GM18511 (cell line): Measurements from ENCODE around the gene CCDC102A.
"Not testable (repeated sequence)": the region's sequence is repeated elsewhere in the genome, so short reads cannot be mapped to it uniquely, and the experiment has no call there.

Experiments used
- ATAC-seq: cut with Tn5 transposase; IDR thresholded peaks from one replicate; pipeline ENCODE4 v1.9.1; 2021; ENCODE audit warnings: mild to moderate bottlenecking, moderate library complexity; ENCODE audit not compliant: unreplicated experiment

Gene CCDC102A

DNA sequence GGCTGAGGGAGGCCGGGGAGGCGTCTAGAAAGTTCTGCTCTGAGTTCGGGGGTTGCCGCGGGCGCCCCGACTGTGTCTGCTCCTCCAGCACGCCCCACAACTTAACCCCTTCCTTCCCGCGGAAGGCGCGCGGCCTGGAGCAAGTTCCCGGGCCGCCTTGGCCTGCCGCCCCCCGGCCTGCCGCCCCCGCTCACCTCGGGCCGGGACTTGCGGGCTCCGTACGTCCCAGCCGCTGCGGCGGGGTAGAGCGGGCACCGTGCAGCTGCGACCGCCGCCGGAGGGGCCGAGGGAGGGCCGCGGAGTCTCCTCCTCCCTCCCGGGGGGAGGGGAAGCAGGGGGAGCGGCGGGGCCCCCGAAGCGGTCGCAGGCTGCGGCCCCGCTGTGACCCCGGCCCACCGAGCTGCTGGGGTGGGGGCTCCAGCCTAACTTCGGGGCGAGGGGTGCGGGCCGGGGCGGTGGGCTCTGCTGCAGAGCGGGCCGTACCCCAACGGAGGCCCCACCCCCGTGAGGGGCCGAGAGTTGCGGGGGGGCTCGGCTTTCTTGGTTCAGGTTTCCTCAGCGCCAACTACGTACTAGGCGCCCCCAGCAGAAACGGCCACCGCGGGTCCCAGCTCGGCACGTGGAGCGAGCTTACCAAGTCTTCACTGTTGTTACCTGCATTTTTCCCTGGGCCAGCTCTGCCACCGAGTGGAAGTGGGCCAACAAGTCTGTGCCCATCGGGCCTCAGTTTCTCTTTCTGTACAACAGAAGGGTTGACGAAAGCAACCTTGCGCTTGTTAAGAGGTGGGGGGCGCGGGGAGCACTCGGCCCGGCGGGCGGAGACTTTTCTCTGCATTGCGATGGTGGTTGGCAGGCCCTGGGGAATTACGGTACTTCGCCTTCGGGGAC lies at the start of gene CCDC102A:
Gene CCDC102A, minus strand, starts transcription at position 266 of the 888 bp plus-strand sequence. CDS start 7,394 bp downstream, outside the sequence.
- peak; percentile 28 for ATAC-seq

DNA sequence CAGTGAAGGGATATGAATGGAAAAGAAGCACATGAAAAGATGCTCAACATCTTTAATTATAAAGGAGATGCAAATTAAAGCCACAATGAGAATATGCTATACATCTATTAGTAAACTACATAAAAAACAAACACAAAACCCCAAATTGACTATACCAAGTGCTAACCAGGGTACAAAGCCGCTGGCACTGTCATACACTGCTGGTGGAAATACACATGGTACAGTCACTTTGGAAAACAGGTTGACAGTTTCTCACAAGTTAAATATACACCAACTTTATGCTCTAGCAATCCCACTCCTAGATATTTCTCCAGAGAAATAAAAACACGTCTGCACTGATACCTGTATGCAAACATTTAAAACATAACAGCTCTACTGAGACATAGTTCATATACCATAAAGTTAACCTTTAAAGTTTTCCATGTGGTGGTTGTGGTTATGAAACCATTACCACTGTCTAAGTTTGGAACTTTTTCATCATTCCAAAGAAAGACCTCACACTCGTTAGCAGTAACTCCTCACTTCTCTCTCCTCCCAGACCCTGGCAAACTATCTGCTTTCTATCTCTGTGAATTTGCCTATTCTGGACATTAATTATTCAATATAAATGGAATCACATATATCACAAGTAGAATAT lies 48.8 kb upstream of the CCDC102A start:
- ATAC-seq: no peak

- no peak for ATAC-seq
These were observed 42.9 kb upstream of the CCDC102A start for GRCh38 chr16:57579361-57579665.

- no peak for ATAC-seq
These were observed 42.4 kb upstream of the CCDC102A start for GRCh38 chr16:57578521-57579360.

DNA sequence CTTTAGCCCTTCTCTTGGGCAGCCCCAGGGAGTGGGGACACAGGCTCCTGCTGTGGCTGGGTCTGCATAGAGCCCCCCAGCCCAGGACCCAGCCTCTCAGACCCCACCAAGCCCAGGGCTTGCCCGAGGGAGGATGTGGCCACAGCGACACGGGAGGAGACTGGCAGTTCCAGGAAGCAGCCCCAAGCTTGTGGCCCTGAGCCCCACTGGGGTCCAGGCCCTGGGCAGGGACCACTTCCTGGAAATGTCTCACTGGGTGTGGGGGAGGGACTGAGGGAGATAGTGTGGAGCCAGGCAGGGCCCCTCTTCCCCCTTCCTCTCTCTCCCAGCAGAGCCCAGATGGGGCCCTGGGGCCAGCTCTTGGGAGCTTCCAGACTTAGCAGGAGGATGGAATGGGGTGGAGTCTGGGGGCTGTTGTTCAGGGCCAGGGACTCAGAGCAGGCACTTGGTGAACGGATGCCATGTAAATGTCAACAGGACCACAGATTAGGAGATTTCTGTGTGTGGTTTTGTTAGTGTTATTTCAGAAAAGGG lies 41.4 kb upstream of the CCDC102A start:
- no peak for ATAC-seq

GRCh38 chr16:57577214-57577613 lies 40.8 kb upstream of the CCDC102A start:
- ATAC-seq: no peak

DNA sequence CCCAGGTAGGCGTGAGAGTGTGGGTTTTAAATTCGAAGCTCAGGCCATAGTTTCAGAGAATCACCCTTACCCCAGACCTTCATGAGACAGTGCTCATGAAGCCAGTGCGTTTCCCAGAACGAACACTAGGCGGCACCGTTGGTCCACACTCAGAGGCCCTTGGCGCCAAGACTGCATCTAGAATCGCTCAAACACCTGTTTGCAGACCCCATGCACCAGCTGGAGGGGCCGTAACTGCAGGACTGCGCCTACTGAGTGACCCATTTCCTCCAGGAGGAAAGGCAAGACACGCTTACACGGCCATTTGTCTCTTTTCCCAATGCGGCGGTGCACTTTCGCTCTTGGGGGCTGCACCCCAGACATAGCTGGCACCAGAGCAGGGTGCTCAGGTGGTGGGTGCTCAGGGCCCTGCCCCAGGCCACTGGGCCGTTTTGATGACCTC lies 40.1 kb upstream of the CCDC102A start:
- peak; percentile 81 for ATAC-seq

- no peak for ATAC-seq
These were observed 39.3 kb upstream of the CCDC102A start for GRCh38 chr16:57575468-57576277.

DNA sequence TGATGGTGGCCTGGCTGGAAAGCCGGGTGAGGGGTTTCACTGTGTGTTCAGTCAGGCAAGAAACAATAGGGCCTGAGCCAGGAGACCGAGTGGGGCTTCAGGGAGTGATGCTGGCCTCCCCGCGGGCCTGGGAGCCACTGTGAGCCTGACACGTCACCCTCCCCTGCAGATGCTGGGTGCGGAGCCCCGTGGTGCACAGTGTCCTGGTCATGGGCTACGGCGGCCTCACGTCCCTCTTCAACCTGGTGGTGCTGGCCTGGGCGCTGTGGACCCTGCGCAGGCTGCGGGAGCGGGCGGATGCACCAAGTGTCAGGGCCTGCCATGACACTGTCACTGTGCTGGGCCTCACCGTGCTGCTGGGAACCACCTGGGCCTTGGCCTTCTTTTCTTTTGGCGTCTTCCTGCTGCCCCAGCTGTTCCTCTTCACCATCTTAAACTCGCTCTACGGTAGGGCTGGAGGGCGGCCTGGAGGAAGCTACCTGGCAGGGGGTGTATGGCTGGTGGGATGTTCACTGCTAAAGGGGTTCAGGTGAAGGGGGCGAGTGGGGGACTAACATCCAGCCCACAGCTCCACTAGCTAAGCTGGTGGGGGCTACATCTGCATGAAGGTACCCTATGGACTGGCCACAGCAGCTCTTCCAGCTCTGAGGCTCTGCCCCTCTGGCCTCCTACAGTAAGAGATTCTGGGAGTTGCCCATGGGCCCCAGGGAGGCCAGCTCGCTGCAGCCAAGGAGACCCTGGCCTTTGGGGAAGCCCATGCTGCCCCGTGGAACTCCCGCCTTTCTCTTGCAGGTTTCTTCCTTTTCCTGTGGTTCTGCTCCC lies 38.5 kb upstream of the CCDC102A start:
- no peak for ATAC-seq

GRCh38 chr16:57574086-57574485 lies 37.7 kb upstream of the CCDC102A start:
- no peak for ATAC-seq

DNA sequence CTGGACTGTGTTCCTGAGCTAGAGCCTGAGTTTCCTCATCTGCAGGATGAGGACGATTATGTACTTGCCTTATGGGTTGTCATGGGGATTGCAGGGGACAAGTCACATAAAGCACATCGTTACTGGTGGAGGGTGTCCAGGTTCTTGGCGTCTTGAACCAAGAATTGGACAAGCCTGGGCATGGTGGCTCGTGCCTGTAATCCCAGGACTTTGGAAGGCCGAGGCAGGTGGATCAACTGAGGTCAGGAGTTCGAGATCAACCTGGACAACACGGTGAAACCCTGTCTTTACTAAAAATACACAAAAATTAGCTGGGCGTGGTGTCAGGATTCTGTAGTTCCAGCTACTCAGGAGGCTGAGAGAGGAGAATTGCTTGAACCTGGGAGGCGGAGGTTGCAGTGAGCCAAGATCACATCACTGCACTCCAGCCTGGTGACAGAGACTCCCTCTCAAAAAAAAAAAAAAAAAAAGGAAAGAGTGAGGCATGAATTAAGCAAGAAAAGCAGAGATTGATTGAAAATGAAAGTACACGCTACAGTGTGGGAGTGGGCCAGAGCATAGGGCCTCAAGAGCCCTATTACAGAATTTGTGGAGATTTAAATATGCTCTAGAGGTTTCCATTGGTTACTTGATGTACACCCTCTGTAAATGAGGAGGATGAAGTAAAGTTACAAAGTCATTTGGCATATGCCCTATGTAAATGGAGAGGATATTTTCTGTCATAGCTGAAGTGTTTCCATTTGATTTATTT lies 36.8 kb upstream of the CCDC102A start:
- no peak for ATAC-seq

GRCh38 chr16:57571098-57571497 lies 34.7 kb upstream of the CCDC102A start:
- ATAC-seq: no peak

- ATAC-seq: no peak
These were observed 34.1 kb upstream of the CCDC102A start for GRCh38 chr16:57570301-57571070.

- no peak for ATAC-seq
These were observed 33.1 kb upstream of the CCDC102A start for GRCh38 chr16:57569306-57569946.

DNA sequence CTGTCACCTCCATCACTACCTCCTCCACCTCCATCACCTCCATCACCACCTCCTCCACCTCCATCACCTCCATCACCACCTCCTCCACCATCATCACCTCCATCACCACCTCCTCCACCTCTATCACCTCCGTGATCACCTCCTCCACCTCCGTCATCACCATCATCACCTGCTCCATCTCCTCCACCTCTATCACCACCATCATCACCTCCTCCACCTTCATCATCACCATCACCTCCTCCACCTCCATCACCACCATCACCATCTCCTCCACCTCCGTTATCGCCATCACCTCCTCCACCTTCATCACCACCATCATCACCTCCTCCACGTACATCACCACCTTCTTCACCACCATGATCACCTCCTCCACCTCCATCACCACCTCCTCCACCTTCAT lies 32.4 kb upstream of the CCDC102A start:
- ATAC-seq: not testable (repeated sequence)

- no peak for ATAC-seq
These were observed 31.9 kb upstream of the CCDC102A start for GRCh38 chr16:57568173-57568678.

DNA sequence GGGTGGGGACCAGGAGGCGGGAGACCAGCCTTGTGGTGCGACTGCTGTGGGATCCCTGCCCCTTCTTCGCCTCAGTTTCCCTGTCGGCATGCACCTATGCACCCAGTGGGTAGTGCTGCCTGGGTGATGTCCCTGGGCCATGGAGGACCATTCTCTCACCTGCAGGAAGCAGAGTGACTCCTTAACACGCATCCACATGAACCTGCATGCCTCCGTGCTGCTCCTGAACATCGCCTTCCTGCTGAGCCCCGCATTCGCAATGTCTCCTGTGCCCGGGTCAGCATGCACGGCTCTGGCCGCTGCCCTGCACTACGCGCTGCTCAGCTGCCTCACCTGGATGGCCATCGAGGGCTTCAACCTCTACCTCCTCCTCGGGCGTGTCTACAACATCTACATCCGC lies 31.3 kb upstream of the CCDC102A start:
- no peak for ATAC-seq
